ENCODE results near the gene PLEKHH3.

DNA sequence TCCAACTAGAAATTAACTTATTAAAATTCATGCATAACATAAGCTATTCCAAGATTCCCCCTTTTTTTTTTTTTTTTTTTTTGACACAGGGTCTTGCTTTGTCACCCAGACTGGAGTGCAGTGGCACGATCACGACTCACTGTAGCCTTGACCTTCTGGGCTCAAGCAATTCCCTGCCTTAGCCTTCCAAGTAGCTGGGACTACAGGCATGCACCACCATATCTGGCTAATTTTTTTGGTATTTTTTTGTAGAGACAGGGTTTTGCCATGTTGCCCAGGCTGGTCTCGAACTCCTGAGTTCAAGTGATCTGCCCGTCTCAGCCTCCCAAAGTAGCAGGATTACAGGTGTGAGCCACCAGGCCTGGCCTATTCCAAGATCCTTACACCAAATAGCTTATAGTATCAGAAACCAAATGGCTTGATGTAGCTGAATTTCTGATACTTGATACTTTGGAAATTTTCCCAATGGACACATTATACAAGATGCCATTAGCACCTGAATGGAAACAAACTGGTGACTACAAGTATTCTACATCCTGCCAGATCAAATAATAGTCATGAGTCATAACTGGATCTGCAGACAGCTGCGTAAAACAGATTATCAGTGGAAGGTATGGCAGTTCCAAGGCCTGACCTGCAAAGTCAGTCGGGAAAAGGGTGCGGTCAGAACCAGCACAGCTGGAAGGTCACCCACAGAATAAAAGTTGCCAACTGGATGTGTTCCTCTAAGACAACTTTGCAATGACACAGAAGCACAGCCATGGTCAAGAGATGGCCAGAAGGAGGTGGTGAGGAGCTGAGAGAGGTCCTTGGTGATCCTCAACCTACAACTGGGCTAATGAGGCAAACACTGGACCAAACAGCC, 52.8 kb downstream of the PLEKHH3 start:
- TF ChIP-seq, protein P1, sequence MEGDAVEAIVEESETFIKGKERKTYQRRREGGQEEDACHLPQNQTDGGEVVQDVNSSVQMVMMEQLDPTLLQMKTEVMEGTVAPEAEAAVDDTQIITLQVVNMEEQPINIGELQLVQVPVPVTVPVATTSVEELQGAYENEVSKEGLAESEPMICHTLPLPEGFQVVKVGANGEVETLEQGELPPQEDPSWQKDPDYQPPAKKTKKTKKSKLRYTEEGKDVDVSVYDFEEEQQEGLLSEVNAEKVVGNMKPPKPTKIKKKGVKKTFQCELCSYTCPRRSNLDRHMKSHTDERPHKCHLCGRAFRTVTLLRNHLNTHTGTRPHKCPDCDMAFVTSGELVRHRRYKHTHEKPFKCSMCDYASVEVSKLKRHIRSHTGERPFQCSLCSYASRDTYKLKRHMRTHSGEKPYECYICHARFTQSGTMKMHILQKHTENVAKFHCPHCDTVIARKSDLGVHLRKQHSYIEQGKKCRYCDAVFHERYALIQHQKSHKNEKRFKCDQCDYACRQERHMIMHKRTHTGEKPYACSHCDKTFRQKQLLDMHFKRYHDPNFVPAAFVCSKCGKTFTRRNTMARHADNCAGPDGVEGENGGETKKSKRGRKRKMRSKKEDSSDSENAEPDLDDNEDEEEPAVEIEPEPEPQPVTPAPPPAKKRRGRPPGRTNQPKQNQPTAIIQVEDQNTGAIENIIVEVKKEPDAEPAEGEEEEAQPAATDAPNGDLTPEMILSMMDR (IDR thresholded peaks at IDR 0.05) = no peak
- no peak for TF ChIP-seq ZFX (IDR thresholded peaks at IDR 0.05; ENCODE audit: borderline replicate concordance)

Data from 22Rv1 (cell line).